NCI-H446 (cell line): Measurements from ENCODE around the gene FXYD5.
A peak's percentile ranks its signal among the peaks of the same experiment; 100 is the strongest.
"Not testable (repeated sequence)": the region's sequence is repeated elsewhere in the genome, so short reads cannot be mapped to it uniquely, and the experiment has no call there.

ENCODE experiments used
- DNase-seq, 2 experiments: peaks; one replicate each; lab custom pipeline; 2025; lab: John Stamatoyannopoulos, UW

The FXYD5 gene

GRCh38 chr19:35119578-35120155, 34.9 kb upstream of the FXYD5 start:
- DNase-seq, result no peak

- no peak for DNase-seq
These were observed 34.0 kb upstream of the FXYD5 start for GRCh38 chr19:35120492-35120891.

- DNase-seq, result no peak
These were observed 33.6 kb upstream of the FXYD5 start for GRCh38 chr19:35120898-35121297.

- DNase-seq, result no peak
These were observed 31.6 kb upstream of the FXYD5 start for GRCh38 chr19:35122687-35123551.

- DNase-seq, result peak in 1 of 2 experiments; percentile 16
These were observed 31.0 kb upstream of the FXYD5 start for GRCh38 chr19:35123573-35123972.

GRCh38 chr19:35124098-35125060, 30.2 kb upstream of the FXYD5 start:
- peak; percentile 86 to 95 for DNase-seq

DNA sequence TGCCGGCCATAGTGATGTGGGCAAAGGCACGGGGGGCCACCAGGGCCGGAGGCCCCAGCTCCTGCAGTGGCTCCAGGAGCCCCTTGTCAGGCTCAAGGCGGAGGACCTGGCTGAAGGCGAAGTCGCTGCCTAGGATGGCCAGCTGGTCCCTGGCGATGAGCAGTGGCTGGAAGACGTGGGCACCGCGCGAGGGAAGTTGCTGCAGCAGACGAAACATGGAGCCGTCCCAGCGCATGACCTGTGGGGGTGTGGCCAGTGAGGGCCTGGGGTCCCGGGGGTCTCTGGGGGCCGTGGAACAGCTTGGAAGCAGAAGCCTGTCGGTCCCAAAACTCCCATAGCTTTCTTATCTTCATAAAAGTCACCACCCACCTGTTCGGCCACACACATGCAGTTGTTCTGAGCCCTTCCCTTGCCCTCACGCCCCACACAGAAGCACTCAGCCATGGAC, 29.2 kb upstream of the FXYD5 start:
- no peak for DNase-seq

DNA sequence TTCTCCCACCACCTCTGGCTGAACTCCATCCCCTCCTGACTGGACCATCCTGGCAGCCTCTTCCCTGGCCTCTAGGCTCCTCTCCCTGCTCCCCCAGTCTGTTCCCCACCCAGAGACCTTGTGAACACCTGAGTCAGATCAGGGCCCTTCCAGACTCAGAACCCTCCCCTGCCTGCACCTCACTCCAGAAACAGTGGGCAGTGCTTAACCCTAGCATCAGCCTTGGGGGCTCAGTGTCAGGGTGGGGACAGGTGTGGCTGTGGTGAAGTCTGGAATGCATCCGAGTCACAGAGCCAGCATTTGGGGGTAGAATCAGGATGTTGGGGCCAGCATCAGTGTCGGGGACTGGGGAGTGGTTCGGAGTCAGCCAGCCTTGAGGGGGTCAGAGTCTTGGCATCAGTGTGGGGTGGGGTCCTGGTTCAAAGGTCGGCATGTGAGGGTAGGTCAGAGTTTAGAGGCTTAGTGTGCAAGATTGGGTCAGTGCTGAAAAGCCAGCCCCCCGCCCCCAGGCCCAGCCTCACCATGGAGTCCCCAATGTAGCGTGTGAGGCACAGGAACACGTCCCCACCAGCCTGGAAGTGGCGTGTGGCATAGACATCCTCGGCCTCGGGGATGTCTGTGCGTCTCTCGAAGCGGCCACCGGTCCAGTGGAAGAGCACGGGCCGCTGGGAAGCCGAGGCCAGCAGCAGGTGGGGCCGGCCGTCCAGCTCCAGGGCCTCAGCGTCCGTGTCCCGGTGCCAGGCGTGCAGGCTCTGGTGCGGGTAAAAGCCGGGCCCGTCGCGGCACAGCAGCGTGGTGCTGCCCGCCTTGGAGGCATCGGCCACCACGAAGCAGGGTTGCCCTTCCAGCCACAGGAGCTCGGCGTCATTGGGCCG, 28.5 kb upstream of the FXYD5 start:
- DNase-seq, result no peak

DNA sequence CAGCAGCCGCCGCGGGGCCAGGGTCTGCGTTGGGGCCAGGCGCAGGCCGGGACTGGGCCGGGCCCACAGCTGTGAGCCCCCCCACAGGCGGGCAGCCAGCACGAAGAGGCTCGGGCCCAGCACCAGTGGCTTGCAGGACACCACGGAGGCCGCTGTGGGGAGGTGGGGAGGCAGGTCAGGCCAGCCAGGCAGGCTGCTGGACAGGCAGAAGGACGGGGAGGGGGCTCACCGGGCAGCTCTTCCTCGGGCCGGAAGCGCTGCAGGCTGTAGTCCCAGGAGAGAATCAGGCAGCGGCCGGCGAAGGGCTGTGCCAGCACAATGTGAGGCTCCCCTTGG, 27.9 kb upstream of the FXYD5 start:
- DNase-seq, result no peak

DNA sequence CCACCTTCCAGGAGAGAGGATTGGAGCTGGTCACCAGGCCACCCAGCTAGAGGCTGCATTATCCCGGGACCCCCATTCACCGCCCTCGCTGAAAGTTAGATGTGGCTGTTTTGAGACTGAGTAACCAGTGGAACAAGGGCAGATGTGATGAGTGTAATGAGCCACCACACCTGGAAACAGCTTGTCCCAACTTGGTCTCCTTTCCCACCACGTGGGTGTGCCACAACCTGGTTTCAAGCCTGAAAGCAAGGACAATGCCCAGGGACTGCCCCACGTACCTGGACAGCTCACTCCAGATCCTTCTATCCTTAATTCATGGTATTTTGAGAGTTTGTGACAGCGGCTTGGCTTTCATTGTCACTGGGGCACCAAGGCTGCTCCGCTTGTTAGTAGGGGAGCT, 26.7 kb upstream of the FXYD5 start:
- DNase-seq, result no peak

GRCh38 chr19:35128398-35129057, 26.0 kb upstream of the FXYD5 start:
- DNase-seq, result no peak

DNA sequence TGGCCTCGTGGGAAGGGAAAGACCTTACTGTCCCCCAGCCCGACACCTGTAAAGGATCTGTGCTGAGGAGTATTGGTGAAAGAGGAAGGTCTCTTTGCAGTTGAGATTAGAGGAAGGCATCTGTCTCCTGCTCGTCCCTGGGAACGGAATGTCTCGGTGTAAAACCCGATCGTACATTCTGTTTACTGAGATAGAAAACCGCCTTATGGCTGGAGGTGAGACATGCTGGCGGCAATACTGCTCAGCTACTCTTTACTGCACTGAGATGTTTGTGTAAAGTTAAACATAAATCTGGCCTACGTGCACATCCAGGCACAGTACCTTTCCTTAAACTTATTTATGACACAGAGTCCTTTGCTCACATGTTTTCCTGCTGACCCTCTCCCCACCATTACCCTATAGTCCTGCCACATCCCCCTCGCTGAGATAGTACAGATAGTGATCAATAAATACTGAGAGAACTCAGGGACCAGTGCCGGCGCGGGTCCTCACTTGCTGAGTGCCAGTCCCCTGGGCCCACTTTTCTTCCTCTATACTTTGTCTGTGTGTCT, 24.7 kb upstream of the FXYD5 start:
- not testable (repeated sequence) for DNase-seq

- DNase-seq, result no peak
These were observed 23.5 kb upstream of the FXYD5 start for GRCh38 chr19:35130761-35131720.

DNA sequence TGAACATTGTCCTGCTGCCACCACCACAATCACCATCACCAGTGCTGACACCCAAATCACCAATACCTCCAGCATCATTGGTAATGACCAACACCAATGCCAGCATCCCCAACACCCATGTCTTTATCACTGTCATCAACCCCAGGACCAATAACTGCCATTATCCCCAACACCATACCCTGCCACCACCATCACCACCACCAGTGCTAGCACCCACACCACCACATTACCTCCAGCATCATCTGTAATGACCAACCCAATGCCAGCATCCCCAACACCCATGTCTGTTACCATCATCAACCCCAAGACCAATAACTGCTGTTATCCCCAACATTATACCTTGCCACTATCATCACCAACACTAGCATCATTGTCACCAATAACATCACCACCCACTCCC, 22.3 kb upstream of the FXYD5 start:
- DNase-seq, result no peak

DNA sequence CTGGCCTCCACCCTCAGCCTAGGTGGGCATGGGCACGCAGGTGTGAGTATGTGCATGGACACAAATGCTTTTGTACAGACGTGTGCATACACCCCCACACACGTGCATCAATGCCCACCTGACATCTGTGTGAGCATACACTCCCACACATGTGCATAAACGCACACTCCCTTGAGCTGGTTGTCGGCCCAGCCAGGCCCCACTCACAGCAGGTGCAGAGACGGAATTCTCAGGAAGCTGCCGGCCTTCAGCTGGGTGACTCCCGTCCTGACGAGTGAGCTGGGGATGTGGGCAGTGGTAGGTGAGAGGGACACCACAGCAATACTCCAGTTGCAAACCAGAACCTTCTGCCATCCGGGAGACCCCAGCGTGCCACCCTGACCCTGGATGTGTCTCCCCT, 20.7 kb upstream of the FXYD5 start:
- no peak for DNase-seq

DNA sequence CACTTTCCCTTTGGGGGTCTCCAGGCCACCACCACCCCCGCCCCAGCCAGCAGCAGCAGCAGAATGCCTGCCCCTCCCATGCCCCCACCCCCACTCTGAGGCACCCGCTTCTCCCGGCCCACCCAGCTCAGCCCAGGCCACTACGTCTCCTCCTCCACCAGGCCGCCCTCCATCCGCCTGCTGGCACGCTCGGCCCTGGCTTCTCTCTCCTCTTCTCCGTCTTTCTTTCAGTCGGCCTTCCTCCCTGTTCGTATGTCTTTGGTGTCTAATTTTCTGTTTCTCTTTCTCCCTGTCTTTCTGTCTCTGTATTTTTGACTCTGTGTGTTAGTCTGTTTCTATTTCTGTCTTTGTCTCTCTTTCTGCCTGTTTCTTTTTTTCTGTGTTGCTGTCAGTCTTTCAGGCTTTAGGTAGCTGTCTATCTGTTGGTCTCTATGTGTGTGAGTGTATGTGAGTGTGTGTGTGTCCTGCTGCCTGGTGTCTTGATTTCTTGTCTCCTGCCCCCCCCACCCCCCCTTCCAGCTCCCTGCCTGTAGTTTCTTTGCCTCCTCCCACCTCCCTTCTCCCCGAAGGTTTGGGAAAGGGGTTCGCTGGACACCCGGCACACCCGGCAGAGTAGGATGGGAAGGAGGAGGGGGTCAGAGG, 19.8 kb upstream of the FXYD5 start, which contains the start of gene LGI4:
TSS of gene LGI4 (minus strand) at position 459 of the 642 bp plus-strand sequence. CDS start at position 80, 379 bp downstream.
- no peak for DNase-seq

DNA sequence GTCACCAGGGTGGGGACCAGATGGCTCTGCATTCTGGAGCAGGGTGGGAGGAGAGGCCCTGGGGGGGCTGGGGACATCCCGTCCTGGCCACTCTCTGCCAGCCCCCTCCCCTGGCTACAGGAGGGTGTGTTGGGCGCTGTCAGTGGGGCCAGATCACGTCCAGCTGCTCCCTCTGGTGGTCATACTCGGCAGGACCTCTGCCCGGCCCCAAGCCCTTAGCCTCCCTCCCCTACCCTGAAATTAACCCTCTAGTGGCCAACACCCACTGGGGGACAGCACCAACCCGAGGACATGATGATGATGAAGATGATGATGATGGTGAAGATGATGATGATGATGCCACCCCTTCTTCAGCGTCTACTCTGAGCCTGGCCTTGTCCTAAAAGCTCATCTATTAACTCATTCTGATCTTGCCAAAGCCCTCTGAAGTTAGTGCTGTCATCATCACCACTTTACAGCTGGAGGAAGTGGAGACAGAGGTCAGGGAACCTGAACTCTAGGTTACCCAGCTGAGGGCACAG, 19.1 kb upstream of the FXYD5 start:
- peak; percentile 18 to 48 for DNase-seq

DNA sequence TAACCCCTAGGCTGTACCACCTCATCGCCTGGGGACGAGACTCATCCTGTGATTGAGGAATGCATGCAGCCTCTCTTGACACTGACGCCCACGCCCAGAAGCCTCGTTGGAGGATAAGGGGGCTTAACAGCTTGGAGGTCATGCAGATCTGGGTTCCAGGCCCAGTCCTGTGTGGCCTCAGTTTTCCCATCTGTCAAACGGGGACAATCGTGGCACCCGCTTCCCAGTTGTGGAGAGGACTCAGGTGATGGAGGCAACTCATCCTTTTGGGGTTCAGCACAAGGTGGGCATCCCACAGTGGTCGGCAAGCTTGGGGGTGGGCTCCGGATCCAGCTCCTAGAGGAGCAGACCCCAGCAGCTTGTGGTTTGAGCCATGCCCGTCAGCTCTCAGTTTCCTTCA, 18.3 kb upstream of the FXYD5 start:
- DNase-seq, result no peak
